HG03442 (cell line): ENCODE data around the gene LRRTM1.

Experiments used
- ATAC-seq: cut with Tn5 transposase; IDR thresholded peaks from one replicate; pipeline ENCODE4 v1.9.1; 2021; ENCODE audit warnings: mild to moderate bottlenecking, moderate library complexity; ENCODE audit not compliant: unreplicated experiment

The LRRTM1 gene, protein sequence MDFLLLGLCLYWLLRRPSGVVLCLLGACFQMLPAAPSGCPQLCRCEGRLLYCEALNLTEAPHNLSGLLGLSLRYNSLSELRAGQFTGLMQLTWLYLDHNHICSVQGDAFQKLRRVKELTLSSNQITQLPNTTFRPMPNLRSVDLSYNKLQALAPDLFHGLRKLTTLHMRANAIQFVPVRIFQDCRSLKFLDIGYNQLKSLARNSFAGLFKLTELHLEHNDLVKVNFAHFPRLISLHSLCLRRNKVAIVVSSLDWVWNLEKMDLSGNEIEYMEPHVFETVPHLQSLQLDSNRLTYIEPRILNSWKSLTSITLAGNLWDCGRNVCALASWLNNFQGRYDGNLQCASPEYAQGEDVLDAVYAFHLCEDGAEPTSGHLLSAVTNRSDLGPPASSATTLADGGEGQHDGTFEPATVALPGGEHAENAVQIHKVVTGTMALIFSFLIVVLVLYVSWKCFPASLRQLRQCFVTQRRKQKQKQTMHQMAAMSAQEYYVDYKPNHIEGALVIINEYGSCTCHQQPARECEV

DNA sequence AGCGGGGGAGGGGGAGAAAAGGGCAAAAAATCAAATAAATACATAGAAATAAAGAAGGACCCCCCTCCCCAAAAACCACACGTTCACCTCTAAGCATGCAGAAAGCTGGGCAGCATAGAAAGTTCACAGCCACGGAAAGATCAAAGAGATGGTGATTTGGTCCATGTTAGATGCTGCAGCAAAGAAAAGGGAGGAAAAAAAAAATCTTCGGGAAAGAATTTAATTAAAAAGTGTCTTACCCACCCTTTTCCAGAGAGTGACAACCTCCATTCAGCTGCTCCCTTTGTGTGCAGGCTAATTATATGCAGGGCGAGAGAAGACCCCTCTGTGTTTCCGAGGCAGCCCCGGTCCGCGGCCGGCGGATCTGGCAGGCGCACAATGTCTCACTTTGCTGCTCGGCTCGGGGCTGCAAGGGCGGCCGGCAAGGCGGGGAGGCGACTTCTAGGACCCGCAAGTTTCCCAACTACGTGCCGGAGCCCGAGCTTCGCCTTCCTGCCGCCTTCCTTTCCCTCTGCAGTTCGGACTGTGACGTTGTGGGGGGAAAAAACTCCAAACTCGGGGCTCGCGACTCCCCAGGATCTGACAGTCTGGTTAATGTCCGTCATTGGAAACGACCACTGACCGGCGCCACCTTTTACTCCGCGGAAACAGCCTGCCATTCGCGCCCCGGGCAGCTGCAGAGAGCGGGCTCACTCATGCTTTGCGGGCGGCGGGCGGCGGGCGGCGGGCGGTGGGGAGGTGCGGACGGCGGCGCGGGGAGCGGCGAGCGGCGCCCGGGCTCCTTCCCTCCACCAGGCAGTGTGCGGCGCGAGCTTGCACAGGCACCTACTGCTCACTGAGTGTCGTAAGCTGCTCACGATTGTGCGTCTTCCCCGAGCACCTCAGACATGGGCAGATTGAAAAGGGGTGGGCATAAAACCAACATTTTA is at the start of gene LRRTM1:
TSS of gene LRRTM1 (minus strand) at position 844 of the 929 bp plus-strand sequence. CDS start 933 bp downstream, outside the sequence.
- no peak for ATAC-seq

DNA sequence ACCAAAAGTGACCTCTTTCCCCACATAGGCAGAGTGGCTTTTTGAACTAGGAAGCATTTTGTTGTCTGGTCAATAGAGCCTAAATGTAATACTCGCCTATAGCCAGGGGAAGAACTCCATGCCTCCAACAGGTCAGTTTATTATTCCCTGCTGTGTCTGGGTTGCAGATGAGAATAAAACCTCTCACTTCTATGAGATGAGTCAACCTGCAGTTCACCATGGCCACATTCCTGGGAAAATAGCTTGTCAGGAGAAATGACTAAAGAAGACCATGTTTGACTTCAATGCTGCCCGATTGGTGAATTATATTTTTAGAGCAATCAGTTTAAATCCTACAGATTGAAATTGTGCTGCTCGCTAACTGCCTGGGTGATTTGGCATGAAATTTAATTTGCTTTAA is 46.7 kb upstream of the LRRTM1 start:
- no peak for ATAC-seq

DNA sequence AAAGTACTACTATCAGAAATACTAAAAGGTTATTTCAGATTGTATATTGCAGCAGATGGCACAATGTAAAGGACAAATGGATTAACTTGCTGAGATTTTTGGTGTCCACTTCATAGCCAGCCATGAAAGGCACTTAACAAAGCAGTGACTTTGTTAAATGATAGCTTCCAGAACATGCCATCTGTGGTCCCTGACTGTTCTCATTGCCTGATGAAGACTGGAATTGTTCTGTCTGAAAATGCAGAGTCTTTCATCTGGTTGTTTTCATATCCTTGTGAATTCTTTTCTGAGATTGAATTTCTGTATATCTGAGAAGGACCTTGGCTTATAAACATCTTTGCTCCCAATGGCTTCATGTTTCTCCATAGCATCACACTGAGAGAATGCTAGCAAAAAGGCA is 44.4 kb upstream of the LRRTM1 start:
- no peak for ATAC-seq

DNA sequence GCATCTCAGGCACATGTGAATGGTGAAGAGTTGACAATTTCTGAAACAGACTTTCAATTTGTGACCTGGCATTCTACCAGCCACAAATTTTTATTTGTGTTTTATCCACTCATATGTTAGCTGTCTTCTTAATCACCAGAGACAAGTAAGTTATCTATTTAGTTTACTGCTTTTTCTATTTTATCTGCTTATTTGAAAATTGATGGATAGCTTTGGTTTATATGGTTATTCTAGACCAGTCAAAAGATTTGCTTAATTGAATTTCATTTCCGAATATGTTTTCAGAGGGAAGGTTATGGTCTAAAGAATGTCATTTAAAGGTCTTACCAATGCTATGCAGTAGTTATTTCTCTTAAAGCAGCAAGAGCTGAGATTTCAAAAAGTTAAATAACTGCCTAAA is 43.5 kb upstream of the LRRTM1 start:
- no peak for ATAC-seq

DNA sequence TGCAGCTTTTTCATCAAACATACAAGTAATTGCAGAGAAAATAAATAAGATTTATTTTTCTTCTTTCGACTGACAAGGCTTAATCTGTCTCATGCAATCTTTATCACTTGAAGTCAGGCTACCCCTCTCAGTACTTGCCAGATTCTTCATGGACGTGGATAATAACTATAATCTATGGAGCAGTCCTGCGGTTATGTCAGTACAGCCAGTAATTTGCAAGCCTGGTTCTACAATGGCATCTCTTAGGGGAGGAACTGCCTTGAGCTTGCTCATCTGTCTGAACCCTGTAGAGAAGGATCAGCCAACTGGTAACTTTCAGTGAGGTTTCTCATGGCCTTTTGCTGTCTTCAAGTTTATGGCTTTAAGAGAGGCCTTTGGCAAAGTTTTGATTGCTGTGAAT is 35.5 kb upstream of the LRRTM1 start:
- no peak for ATAC-seq

DNA sequence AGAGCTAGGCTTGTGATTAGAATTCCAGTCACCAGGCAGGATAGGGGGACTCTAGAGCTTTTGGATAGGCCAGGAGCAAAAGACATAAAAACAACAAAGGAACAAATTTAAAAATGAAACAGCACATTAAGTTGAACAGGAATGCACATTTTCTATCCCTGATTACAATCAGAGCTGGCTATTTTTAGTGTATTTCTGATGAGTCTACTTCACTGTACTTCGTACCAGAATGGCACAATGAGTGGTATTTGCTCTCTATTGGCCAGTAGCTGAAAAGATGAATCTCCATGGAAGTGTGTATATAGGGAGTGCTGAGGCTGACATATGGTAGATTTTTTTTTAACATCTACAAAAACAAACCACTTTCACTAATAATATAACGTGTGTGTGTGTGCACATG is 34.2 kb upstream of the LRRTM1 start:
- no peak for ATAC-seq

DNA sequence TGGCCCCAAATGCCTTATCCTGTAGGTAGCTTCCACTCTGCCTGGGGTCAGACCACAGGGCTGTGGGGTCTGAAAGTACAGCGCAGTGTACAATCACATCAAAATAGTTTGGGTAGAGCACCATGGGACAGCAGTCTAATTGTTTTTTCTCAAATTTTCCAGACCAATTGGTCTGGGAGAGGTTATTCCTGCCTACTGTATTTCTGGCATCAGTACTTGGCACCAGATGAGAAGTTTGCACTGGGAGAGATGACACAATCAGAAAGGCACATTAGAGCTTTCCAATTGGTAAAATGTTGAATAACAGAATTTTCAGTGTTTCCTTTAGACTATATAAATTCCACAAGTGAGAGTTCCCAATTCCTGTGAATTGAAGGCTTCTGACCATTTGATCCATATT is 30.9 kb upstream of the LRRTM1 start:
- ATAC-seq, result no peak

DNA sequence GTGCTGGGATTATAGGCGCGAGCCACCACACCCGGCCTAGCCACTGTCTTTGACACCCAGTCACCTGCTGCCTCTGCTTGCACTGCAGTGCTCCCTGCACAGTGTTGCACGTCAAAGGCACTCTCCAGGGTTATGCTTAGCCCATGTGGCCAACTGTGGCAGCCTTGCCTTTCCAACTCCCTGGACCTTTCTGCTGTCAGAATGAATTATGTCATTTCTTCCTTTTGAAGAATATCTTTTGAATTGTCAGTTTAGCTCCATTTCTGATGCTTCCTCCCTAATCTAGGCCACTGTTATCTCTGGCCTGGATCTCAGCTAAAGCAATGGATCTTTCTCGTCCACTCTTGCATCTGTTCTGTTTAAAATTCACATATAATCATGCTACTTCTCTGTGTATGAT is 29.3 kb upstream of the LRRTM1 start:
- ATAC-seq, result no peak

DNA sequence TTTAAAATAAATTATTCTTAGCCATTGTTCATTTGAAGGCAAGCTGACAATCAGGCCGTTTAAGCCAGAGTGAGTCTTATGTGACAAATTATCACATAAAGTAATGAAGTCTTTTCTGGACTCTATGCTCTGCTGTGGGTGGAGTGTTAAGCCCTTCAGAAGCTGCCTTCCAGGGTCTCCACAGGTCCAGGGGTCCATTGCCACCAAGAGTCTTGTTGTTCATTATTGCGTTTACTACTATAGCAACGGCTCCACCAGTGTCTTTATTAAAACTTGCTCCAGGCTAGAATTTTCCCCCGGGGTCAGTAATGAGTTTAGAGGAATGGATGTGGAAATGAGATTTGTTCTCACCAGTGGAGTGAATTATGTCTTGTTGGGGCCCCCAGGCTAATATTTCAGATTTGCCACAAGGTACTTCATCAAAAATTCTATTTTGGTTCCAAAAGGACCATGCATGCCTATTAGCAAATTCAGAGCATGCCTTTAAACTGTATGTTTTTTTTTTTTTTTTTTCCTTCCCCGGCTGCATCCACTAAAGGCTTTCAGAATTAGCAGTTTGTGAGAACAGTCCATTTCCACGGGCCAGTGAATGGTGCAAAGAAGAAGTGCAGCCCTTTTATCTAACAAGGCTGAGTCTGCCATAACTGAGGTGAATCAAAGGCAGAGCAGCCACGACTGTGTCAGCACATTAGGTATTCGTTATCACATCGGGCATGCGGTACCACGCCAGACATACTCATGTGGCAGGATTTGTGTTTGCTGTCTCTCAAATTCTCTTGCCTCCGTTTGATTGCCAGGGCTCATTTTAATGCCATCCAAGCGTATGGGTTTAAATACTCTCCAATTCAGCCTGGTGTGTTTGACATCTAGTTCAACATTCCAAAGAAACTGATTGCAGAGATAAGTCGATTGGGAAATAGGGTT is 26.2 kb upstream of the LRRTM1 start:
- ATAC-seq, result no peak

DNA sequence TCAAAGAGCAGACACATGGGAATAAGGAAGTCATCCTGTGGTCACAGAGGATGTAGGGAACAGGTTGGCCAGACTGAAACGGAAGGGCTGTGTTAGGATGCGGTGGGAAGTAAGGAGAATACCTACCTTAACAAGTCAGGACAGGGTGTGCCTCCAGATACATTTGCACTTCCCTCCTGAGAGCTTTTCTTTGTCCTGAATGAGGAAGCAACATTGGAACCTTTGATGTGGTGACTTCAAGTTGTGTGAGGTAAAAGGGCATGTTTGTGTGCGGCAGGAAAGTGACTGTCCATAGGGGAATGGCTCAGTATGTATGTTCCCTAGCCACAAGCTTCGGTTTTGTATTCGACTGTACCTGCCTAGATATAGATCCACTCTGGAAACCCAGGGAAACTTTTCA is 24.9 kb upstream of the LRRTM1 start:
- no peak for ATAC-seq

DNA sequence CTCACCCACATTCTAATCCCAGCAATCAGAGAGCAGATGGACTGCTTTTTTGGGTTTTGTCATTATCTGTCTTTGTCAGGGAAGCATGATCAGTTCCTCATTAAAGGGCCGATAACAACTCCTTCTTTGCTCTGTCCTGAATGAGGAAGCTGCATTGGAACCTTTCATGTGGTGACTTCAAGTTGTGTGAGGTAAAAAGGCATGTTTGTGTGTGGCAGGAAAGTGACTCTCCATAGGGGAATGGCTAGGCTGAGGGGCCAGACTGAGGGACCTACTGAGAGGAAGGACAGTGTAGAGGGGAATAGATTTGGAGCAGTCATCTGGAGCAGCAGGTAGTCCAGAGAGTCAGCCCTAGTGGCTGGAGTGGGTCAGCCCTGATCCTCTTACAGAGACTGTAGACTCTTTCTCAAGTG is 23.6 kb upstream of the LRRTM1 start:
- ATAC-seq, result no peak

DNA sequence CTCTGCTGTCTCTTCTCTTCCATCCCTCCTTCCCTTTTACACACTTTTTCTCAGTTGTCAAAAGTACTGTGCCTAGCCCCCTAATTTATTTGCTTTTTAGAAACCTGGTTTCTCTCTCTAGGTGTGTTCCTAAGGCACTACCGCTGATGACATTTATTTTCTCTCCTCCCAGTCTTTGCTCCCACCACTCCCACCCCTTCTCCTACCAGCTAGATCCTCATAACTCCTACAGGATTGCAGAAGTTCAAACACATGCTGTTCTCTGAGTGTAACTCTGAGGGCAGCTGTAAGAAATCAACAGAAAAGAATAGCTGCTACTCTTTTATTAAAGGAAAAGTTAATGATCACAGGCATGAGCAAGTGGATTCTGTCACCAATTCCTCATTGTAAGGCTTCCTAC is 22.3 kb upstream of the LRRTM1 start:
- no peak for ATAC-seq

DNA sequence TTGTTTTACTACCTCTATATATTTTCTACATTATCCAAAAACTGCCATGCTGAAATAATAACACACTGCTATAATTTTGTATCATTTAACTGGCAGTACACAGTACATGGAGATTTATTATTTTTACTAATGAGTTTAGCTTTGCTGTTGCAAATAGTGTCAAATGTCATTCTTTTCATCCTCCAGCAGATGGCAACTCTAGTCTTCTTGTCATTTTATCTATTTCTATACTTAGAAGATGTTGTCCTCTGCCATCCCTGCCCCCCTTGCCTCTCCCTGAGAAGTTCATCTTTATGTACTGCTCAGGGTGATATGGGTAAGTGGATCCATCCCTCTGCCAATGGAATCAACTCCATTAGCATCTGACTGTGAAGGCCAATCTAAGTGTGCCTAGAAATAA is 21.7 kb upstream of the LRRTM1 start:
- ATAC-seq, result no peak

DNA sequence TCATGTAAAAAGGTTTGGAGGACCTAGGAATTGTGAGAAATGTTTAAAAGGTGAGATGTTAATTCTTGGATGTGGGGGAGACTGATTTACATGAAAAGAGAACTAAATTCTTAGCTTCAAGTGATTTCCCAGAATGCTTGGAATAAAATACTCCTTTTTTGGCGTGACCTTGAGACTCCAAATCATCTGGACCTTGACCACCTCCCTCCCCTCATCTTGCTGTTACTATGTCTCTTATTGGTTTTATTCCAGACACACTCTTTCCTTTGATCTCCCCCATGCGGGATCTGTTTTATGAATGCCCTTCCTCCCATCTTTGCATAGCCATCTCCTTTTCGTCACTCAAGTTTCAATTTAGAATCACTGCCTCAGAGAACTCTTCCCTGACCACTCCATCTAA is 20.0 kb upstream of the LRRTM1 start:
- no peak for ATAC-seq

DNA sequence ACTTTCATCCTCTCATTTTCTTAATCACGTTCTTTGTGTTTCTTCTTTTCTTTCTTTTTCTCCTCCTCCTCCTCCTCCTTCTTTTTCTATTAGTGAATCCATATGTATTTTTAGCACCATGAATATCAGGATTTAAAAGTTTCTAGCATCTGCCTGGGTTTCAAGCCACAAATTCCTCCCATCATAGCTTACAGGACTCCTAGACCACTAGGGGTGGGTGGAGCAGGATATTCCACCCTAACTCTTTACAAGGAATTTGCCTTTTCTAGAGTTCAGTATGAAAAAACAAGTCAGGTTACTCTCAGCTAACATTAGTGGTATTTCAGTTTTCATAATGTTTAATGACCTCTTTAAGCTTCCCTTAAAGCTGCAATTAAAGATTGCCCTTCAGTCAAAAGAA is 19.1 kb upstream of the LRRTM1 start:
- ATAC-seq, result no peak

DNA sequence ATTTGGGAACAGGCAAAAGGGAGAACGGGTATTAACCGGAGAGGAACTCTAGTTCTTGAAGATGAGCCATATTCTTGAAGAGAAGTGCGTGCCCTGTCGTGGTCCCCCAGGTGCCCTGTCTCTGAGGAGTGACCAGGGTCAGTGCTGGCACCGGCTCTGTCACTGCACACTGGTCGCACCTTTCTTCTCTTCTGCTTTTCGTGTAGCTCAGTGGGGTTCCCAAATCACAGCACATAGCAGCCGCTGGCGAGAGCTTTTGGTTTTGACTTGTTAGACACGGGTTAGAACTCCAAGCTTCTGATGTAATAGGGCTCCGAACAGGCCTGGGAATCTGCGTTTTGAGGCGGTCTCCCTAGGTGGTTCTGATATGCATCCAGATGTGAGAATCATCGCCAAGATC is 18.4 kb upstream of the LRRTM1 start:
- no peak for ATAC-seq

DNA sequence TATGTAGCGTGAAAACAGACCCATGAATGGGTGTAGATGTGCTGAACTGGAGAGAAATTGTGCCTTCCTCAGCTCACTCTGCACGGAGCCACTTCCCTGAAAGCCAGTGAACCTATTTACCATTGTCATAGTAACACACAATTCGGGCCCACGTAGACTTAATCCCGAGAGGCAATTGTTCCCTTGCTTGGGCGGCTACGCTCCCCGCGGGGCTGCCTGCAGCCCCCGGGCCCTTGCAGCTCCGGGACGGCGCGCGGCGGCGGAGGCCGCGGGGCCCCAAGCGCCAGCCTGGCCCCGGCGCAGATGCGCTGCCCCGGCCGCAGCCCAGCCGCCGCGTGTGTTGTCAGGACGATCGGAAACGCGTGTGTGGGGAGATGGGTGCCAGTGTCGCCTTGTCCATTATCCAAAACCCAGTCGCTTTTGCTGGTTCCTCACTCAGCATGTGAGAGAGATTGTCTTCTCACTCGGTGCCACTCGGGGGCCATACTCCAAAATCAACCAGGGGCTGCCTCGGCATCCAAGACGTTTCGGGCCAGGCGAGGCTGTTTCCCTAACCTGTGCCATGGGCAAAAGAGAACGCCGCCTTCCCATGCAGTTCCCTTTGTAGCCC is 17.9 kb upstream of the LRRTM1 start:
- ATAC-seq, result no peak

DNA sequence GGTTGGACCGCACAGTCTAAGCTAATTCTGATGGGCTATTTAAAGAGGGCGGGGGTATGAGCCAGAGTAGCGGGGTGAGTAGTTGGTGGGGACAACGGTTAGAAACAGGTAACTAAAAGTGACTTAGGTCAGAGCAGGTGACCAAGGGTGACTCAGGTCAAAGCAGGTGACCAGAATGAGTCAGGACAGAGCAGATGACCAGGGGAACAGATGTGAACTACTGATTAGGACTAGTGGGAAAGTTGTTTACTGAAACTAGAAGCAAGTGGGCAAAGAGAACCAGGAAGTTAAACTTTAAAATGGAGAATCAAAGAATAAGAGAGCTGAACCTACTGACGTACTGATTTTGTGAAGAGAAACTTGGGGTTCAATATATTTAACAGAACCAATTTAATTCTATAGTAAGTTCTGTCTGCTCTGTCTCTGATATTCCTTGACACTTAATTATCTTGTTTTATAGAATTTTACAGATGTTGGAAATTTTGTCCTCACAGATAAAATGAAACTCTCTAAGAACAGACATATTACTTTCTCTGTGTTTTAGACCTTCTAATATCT is 7.8 kb upstream of the LRRTM1 start:
- no peak for ATAC-seq

DNA sequence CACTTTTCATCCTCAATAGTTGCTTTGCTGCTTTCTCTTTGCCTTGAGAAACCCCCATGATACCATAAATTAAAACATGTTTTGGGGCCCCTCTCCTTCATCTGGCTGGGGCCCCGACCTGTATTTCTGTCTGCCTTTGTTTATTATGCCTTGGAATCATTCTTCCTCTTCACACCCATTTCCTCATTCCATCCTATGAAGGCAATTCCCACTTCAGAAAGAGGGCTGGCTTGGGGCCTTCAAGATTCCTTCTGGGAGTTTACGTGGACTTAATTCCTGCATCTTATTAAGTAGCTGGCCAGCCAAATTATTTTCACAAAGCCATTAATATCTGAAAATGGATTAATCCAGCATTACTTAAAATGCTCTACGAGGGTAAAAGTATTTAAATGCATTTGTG is 6.8 kb upstream of the LRRTM1 start:
- no peak for ATAC-seq
